PC-9 (cell line): ENCODE data around the gene ACVR2A.

Experiments used
- EZH2 ChIP-seq: fragments of 200-600 bp; sonication (generic); IDR thresholded peaks from 2 replicates; pipeline ENCODE4 v1.8.0; 2017; ENCODE audit warnings: antibody characterized with exemption, low read depth
- TF ChIP-seq, protein P1 (sequence below): fragments of 200-600 bp; sonication (generic); conservative IDR thresholded peaks from 2 replicates; pipeline ENCODE4 v1.6.1; 2017; ENCODE audit warnings: mixed run types, antibody characterized with exemption, mild to moderate bottlenecking, moderate library complexity

DNA sequence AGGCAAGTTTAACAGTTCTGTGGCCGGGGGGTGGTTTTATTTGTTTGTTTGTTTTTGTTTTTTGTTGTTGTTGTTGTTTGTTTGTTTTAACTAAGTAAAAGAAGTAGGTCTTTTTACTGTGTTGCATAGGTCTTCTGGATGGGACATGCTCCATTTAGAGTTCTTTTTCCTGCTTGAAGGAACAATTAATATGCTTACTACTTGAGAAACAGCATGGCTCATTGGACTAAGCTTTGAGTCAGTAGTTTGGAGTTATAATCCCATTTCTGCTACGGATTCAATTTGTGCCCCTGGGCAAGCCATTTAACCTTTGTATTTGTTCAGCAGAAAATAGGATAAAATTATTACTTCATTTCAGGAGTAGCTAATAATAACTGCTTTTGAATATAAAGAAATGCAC lies 8.7 kb upstream of the ACVR2A start:
- TF ChIP-seq, protein P1, sequence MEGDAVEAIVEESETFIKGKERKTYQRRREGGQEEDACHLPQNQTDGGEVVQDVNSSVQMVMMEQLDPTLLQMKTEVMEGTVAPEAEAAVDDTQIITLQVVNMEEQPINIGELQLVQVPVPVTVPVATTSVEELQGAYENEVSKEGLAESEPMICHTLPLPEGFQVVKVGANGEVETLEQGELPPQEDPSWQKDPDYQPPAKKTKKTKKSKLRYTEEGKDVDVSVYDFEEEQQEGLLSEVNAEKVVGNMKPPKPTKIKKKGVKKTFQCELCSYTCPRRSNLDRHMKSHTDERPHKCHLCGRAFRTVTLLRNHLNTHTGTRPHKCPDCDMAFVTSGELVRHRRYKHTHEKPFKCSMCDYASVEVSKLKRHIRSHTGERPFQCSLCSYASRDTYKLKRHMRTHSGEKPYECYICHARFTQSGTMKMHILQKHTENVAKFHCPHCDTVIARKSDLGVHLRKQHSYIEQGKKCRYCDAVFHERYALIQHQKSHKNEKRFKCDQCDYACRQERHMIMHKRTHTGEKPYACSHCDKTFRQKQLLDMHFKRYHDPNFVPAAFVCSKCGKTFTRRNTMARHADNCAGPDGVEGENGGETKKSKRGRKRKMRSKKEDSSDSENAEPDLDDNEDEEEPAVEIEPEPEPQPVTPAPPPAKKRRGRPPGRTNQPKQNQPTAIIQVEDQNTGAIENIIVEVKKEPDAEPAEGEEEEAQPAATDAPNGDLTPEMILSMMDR = no peak
- TF ChIP-seq EZH2 = no peak
